T-helper 1 cell treated with Interleukin-12 subunit alpha and Interleukin-12 subunit beta and Interleukin-4 antibody, amounts not matched to agents 30 μg/mL and 1 μg/mL, for 36 hours (primary cell): Measurements from ENCODE around the gene ZNF385D.

Experiments used
- H3K27ac Mint-ChIP-seq: one replicate; pipeline ENCODE4 v1.8.0; 2021; ENCODE audit warnings: mild to moderate bottlenecking, mixed read lengths
- H3K27me3 Mint-ChIP-seq: one replicate; pipeline ENCODE4 v1.8.0; 2021; ENCODE audit warnings: low read depth, mixed read lengths
- H3K36me3 Mint-ChIP-seq: one replicate; pipeline ENCODE4 v1.8.0; 2021; ENCODE audit warnings: low read depth, mixed read lengths
- H3K4me1 Mint-ChIP-seq: one replicate; pipeline ENCODE4 v1.8.0; 2021; ENCODE audit warnings: low read depth, mixed read lengths
- H3K4me3 Mint-ChIP-seq: one replicate; pipeline ENCODE4 v1.8.0; 2021; ENCODE audit warnings: mild to moderate bottlenecking, moderate library complexity, mixed read lengths
- H3K9me3 Mint-ChIP-seq: one replicate; pipeline ENCODE4 v1.8.0; 2021; ENCODE audit warnings: mixed read lengths

The ZNF385D gene

GRCh38 chr3:21672303-21672702 lies 78.7 kb downstream of the ZNF385D start:
- H3K4me3 Mint-ChIP-seq: no peak overlapping the region
- no peak overlapping the region for H3K27ac Mint-ChIP-seq
- H3K27me3 Mint-ChIP-seq: no peaks in the 10 kb centered on the region
- no peaks in the 10 kb centered on the region for H3K9me3 Mint-ChIP-seq
- H3K36me3 Mint-ChIP-seq: no peaks in the 10 kb centered on the region
- H3K4me1 Mint-ChIP-seq: no peaks in the 10 kb centered on the region

GRCh38 chr3:21670386-21670785 lies 80.6 kb downstream of the ZNF385D start:
- no peaks in the 10 kb centered on the region for H3K27me3 Mint-ChIP-seq
- H3K36me3 Mint-ChIP-seq: no peaks in the 10 kb centered on the region
- H3K27ac Mint-ChIP-seq: no peak overlapping the region
- no peak overlapping the region for H3K4me3 Mint-ChIP-seq
- H3K9me3 Mint-ChIP-seq: no peaks in the 10 kb centered on the region
- H3K4me1 Mint-ChIP-seq: no peaks in the 10 kb centered on the region

GRCh38 chr3:21668012-21668411 lies 83.0 kb downstream of the ZNF385D start:
- Mint-ChIP-seq H3K4me1 (no peaks in the 10 kb centered on the region), H3K27me3 (no peaks in the 10 kb centered on the region), H3K27ac (no peak overlapping the region), H3K36me3 (no peaks in the 10 kb centered on the region), H3K9me3 (no peaks in the 10 kb centered on the region), H3K4me3 (no peak overlapping the region)

GRCh38 chr3:21665444-21666100 lies 85.4 kb downstream of the ZNF385D start:
- H3K27ac Mint-ChIP-seq: no peak overlapping the region
- no peaks in the 10 kb centered on the region for H3K9me3 Mint-ChIP-seq
- H3K27me3 Mint-ChIP-seq: no peaks in the 10 kb centered on the region
- H3K36me3 Mint-ChIP-seq: no peaks in the 10 kb centered on the region
- H3K4me1 Mint-ChIP-seq: no peaks in the 10 kb centered on the region
- H3K4me3 Mint-ChIP-seq: no peak overlapping the region

- Mint-ChIP-seq H3K27ac (no peak overlapping the region), H3K27me3 (no peaks in the 10 kb centered on the region), H3K9me3 (no peaks in the 10 kb centered on the region), H3K4me1 (no peaks in the 10 kb centered on the region), H3K36me3 (no peaks in the 10 kb centered on the region), H3K4me3 (no peak overlapping the region)
Measured at GRCh38 chr3:21664996-21665395, 86.0 kb downstream of the ZNF385D start.

GRCh38 chr3:21662403-21662802 lies 88.6 kb downstream of the ZNF385D start:
- H3K4me3 Mint-ChIP-seq: no peak overlapping the region
- no peaks in the 10 kb centered on the region for H3K4me1 Mint-ChIP-seq
- no peaks in the 10 kb centered on the region for H3K27me3 Mint-ChIP-seq
- H3K36me3 Mint-ChIP-seq: no peaks in the 10 kb centered on the region
- H3K9me3 Mint-ChIP-seq: no peaks in the 10 kb centered on the region
- no peak overlapping the region for H3K27ac Mint-ChIP-seq

- Mint-ChIP-seq H3K9me3 (no peaks in the 10 kb centered on the region), H3K4me1 (no peaks in the 10 kb centered on the region), H3K36me3 (no peaks in the 10 kb centered on the region), H3K27ac (no peak overlapping the region), H3K4me3 (no peak overlapping the region), H3K27me3 (no peaks in the 10 kb centered on the region)
Measured at GRCh38 chr3:21654662-21655061, 96.3 kb downstream of the ZNF385D start.

GRCh38 chr3:21654241-21654640 lies 96.8 kb downstream of the ZNF385D start:
- no peaks in the 10 kb centered on the region for H3K4me1 Mint-ChIP-seq
- no peaks in the 10 kb centered on the region for H3K27me3 Mint-ChIP-seq
- H3K27ac Mint-ChIP-seq: no peak overlapping the region
- H3K9me3 Mint-ChIP-seq: no peaks in the 10 kb centered on the region
- H3K4me3 Mint-ChIP-seq: no peak overlapping the region
- no peaks in the 10 kb centered on the region for H3K36me3 Mint-ChIP-seq

GRCh38 chr3:21649519-21649918 lies 101.5 kb downstream of the ZNF385D start:
- Mint-ChIP-seq H3K4me1 (no peaks in the 10 kb centered on the region), H3K27ac (no peak overlapping the region), H3K9me3 (peaks cover 5% of the 10 kb centered on the region)

GRCh38 chr3:21647961-21648360 lies 103.0 kb downstream of the ZNF385D start:
- Mint-ChIP-seq H3K9me3 (peaks cover 5% of the 10 kb centered on the region), H3K36me3 (no peaks in the 10 kb centered on the region), H3K27ac (no peak overlapping the region), H3K4me3 (no peak overlapping the region), H3K27me3 (no peaks in the 10 kb centered on the region), H3K4me1 (no peaks in the 10 kb centered on the region)

More at GRCh38 chr3:21649519-21649918, 101.5 kb downstream of the ZNF385D start:
- Mint-ChIP-seq H3K4me3 (no peak overlapping the region), H3K27me3 (no peaks in the 10 kb centered on the region), H3K36me3 (no peaks in the 10 kb centered on the region)

GRCh38 chr3:21645121-21645897 lies 105.7 kb downstream of the ZNF385D start:
- Mint-ChIP-seq H3K9me3 (peaks cover 5% of the 10 kb centered on the region), H3K27me3 (no peaks in the 10 kb centered on the region), H3K36me3 (no peaks in the 10 kb centered on the region), H3K27ac (no peak overlapping the region), H3K4me1 (no peaks in the 10 kb centered on the region), H3K4me3 (no peak overlapping the region)

GRCh38 chr3:21644268-21644667 lies 106.7 kb downstream of the ZNF385D start:
- no peaks in the 10 kb centered on the region for H3K27me3 Mint-ChIP-seq
- H3K36me3 Mint-ChIP-seq: no peaks in the 10 kb centered on the region
- peaks cover 5% of the 10 kb centered on the region for H3K9me3 Mint-ChIP-seq
- no peak overlapping the region for H3K4me3 Mint-ChIP-seq
- H3K4me1 Mint-ChIP-seq: no peaks in the 10 kb centered on the region
- no peak overlapping the region for H3K27ac Mint-ChIP-seq

GRCh38 chr3:21643752-21644151 lies 107.3 kb downstream of the ZNF385D start:
- no peak overlapping the region for H3K27ac Mint-ChIP-seq

GRCh38 chr3:21642433-21642832 lies 108.6 kb downstream of the ZNF385D start:
- no peak overlapping the region for H3K4me3 Mint-ChIP-seq
- no peaks in the 10 kb centered on the region for H3K36me3 Mint-ChIP-seq

More at GRCh38 chr3:21643752-21644151, 107.3 kb downstream of the ZNF385D start:
- Mint-ChIP-seq H3K9me3 (peaks cover 5% of the 10 kb centered on the region), H3K4me1 (no peaks in the 10 kb centered on the region), H3K4me3 (no peak overlapping the region), H3K36me3 (no peaks in the 10 kb centered on the region), H3K27me3 (no peaks in the 10 kb centered on the region)

GRCh38 chr3:21641959-21642358 lies 109.1 kb downstream of the ZNF385D start:
- Mint-ChIP-seq H3K4me1 (no peaks in the 10 kb centered on the region), H3K27me3 (no peaks in the 10 kb centered on the region)

More at GRCh38 chr3:21642433-21642832, 108.6 kb downstream of the ZNF385D start:
- Mint-ChIP-seq H3K27me3 (no peaks in the 10 kb centered on the region), H3K27ac (no peak overlapping the region), H3K4me1 (no peaks in the 10 kb centered on the region), H3K9me3 (no peaks in the 10 kb centered on the region)

More at GRCh38 chr3:21641959-21642358, 109.1 kb downstream of the ZNF385D start:
- H3K27ac Mint-ChIP-seq: no peak overlapping the region
- no peaks in the 10 kb centered on the region for H3K9me3 Mint-ChIP-seq
- H3K4me3 Mint-ChIP-seq: no peak overlapping the region
- no peaks in the 10 kb centered on the region for H3K36me3 Mint-ChIP-seq
